ENCODE measurements around the gene GBP6. TPM values are rescaled to one million over a fixed set of nuclear protein-coding genes. Genes with fewer than 3 reads are reported as not detected.

The GBP6 gene
- total and polyA plus RNA-seq, 4 donors = 0.05 to 0.08 TPM; not detected in 2

DNA sequence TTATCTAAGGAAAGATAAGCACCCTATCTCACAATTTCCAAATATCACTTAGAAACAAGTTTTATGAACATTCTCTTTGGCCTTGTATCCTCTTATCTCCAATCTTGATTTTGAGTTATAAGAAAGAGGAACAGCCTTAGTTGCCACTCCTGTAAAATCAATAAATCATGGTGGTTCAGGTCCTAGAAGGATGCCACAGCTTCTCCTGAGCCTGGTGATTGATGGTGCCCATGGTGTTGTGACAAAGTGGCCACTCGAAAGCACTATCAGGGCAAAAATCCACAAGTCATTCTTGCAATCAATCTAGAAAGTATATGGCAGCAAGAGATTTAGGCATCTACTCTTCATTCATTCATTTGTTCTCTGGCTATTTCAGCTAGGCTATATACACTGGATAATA is 27.8 kb downstream of the GBP6 start:
- no peak overlapping the region for H3K27ac ChIP-seq (ENCODE audit: low read depth in 1 of 2, low read length in 2 of 2)
- no peak overlapping the region for H3K9ac ChIP-seq (ENCODE audit: low read depth in 1 of 2, low read length in 2 of 2)
- no peak overlapping the region for H3K4me3 ChIP-seq (ENCODE audit: low read depth in 1 of 3, low read length in 3 of 3)
- H3K36me3 ChIP-seq (ENCODE audit: control insufficient read depth in 4 of 4, insufficient read depth in 3 of 4, low read depth in 1 of 4, low read length in 3 of 4) = no peaks in the 10 kb centered on the region
- peaks cover 0 to 4% (median 0%) of the 10 kb centered on the region in 4 donors for H3K4me1 ChIP-seq (ENCODE audit: control insufficient read depth in 4 of 4, insufficient read depth in 4 of 4, low read length in 3 of 4)
- no peaks in the 10 kb centered on the region for H3K9me3 ChIP-seq (ENCODE audit: control insufficient read depth in 4 of 4, low read length in 3 of 4)
- no peak for DNase-seq (ENCODE audit: low spot score)
- WGBS = 77% methylated on average over 1 of the region's 1 CpG
- no peak for TF ChIP-seq RXRA (IDR thresholded peaks at IDR 0.05)
- TF ChIP-seq TAF1 (conservative IDR thresholded peaks at IDR 0.05) = no peak
- no peak for TF ChIP-seq FOXA2 (IDR thresholded peaks at IDR 0.05)
- no peak for TF ChIP-seq CTCF (IDR thresholded peaks at IDR 0.05; ENCODE audit: low read depth, low read length, missing input control)
- no peak for TF ChIP-seq GABPA (IDR thresholded peaks at IDR 0.05 in 1 of 2, conservative IDR thresholded peaks at IDR 0.05 in 1 of 2)
- TF ChIP-seq NR2F2 (IDR thresholded peaks at IDR 0.05) = no peak
- no peak for TF ChIP-seq YY1 (IDR thresholded peaks at IDR 0.05)
- TF ChIP-seq ZBTB33 (IDR thresholded peaks at IDR 0.05) = no peak
- TF ChIP-seq, protein P1, sequence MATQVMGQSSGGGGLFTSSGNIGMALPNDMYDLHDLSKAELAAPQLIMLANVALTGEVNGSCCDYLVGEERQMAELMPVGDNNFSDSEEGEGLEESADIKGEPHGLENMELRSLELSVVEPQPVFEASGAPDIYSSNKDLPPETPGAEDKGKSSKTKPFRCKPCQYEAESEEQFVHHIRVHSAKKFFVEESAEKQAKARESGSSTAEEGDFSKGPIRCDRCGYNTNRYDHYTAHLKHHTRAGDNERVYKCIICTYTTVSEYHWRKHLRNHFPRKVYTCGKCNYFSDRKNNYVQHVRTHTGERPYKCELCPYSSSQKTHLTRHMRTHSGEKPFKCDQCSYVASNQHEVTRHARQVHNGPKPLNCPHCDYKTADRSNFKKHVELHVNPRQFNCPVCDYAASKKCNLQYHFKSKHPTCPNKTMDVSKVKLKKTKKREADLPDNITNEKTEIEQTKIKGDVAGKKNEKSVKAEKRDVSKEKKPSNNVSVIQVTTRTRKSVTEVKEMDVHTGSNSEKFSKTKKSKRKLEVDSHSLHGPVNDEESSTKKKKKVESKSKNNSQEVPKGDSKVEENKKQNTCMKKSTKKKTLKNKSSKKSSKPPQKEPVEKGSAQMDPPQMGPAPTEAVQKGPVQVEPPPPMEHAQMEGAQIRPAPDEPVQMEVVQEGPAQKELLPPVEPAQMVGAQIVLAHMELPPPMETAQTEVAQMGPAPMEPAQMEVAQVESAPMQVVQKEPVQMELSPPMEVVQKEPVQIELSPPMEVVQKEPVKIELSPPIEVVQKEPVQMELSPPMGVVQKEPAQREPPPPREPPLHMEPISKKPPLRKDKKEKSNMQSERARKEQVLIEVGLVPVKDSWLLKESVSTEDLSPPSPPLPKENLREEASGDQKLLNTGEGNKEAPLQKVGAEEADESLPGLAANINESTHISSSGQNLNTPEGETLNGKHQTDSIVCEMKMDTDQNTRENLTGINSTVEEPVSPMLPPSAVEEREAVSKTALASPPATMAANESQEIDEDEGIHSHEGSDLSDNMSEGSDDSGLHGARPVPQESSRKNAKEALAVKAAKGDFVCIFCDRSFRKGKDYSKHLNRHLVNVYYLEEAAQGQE (IDR thresholded peaks at IDR 0.05) = no peak
- TF ChIP-seq HNF4A (conservative IDR thresholded peaks at IDR 0.05) = no peak
- H3K27me3 ChIP-seq (ENCODE audit: control insufficient read depth in 4 of 4, insufficient read depth in 4 of 4, low read length in 3 of 4) = no peaks in the 10 kb centered on the region

DNA sequence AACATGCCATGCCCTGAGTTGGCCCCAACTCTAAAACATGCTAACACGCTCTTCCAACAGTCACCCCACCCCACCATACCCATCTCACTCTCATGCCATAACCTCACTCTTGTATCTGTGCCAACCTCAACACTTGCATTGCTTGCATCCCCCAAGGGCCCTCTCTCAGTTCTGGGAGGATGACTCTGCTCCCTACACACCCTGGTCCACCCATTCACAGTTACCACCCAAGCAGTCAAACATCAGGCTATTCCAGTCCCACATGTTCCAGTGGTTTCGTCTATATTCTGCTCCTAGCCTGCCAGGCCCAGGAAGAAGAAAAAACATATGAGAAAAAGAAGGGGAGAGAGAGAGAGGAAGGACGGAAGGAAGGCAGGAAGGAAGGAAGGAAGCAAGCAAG is 31.0 kb downstream of the GBP6 start:
- no peaks in the 10 kb centered on the region for H3K27me3 ChIP-seq (ENCODE audit: control insufficient read depth in 4 of 4, insufficient read depth in 4 of 4, low read length in 3 of 4)
- no peak for DNase-seq (ENCODE audit: low spot score)
- no peak overlapping the region for H3K4me3 ChIP-seq (ENCODE audit: low read depth in 1 of 3, low read length in 3 of 3)
- no peaks in the 10 kb centered on the region for H3K36me3 ChIP-seq (ENCODE audit: control insufficient read depth in 4 of 4, insufficient read depth in 3 of 4, low read depth in 1 of 4, low read length in 3 of 4)
- H3K27ac ChIP-seq (ENCODE audit: low read depth in 1 of 2, low read length in 2 of 2) = no peak overlapping the region
- peaks cover 0 to 4% (median 0%) of the 10 kb centered on the region in 4 donors for H3K4me1 ChIP-seq (ENCODE audit: control insufficient read depth in 4 of 4, insufficient read depth in 4 of 4, low read length in 3 of 4)
- no peak overlapping the region for H3K9ac ChIP-seq (ENCODE audit: low read depth in 1 of 2, low read length in 2 of 2)
- no peaks in the 10 kb centered on the region for H3K9me3 ChIP-seq (ENCODE audit: control insufficient read depth in 4 of 4, low read length in 3 of 4)
- WGBS = 93% methylated on average over 3 of the region's 3 CpGs
- no peak for TF ChIP-seq RAD21 (IDR thresholded peaks at IDR 0.05)
- no peak for TF ChIP-seq NR2F2 (IDR thresholded peaks at IDR 0.05)
- TF ChIP-seq, protein P2, sequence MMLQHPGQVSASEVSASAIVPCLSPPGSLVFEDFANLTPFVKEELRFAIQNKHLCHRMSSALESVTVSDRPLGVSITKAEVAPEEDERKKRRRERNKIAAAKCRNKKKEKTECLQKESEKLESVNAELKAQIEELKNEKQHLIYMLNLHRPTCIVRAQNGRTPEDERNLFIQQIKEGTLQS (IDR thresholded peaks at IDR 0.05) = no peak
- no peak for TF ChIP-seq HNF4G (IDR thresholded peaks at IDR 0.05)
- TF ChIP-seq FOXA1 (IDR thresholded peaks at IDR 0.05) = no peak
- TF ChIP-seq ZBTB33 (IDR thresholded peaks at IDR 0.05) = no peak
- TF ChIP-seq JUND (IDR thresholded peaks at IDR 0.05) = no peak
- TF ChIP-seq FOXA2 (IDR thresholded peaks at IDR 0.05) = no peak
- TF ChIP-seq, protein P1 (IDR thresholded peaks at IDR 0.05) = no peak
- no peak for TF ChIP-seq GABPA (IDR thresholded peaks at IDR 0.05 in 1 of 2, conservative IDR thresholded peaks at IDR 0.05 in 1 of 2)
- TF ChIP-seq TAF1 (conservative IDR thresholded peaks at IDR 0.05) = no peak
- no peak for TF ChIP-seq EGR1 (IDR thresholded peaks at IDR 0.05; ENCODE audit: low read depth in 2 of 2)
- TF ChIP-seq YY1 (IDR thresholded peaks at IDR 0.05) = no peak

All from liver (tissue), 9 donors.